Uterus (tissue), 2 donors: ENCODE results near the gene SRXN1.

ENCODE experiments used
- POLR2A ChIP-seq, 2 donors: fragments of 450-650 bp; IDR thresholded peaks; one replicate each; pipeline ENCODE4 v1.6.1; 2016; ENCODE audit warnings: antibody characterized with exemption in 2 of 2, mild to moderate bottlenecking in 1 of 2, moderate library complexity in 1 of 2
- TF ChIP-seq, protein P1 (sequence below), 4 experiments: fragments of 200-600 bp in 2 of 4; fragments of 450-650 bp in 2 of 4; sonication (generic) in 2 of 4; IDR thresholded peaks; one replicate each; pipeline ENCODE4 v1.5.1; 2016 to 2019; ENCODE audit warnings: antibody characterized with exemption in 4 of 4, mild to moderate bottlenecking in 2 of 4, moderate library complexity in 1 of 4

DNA sequence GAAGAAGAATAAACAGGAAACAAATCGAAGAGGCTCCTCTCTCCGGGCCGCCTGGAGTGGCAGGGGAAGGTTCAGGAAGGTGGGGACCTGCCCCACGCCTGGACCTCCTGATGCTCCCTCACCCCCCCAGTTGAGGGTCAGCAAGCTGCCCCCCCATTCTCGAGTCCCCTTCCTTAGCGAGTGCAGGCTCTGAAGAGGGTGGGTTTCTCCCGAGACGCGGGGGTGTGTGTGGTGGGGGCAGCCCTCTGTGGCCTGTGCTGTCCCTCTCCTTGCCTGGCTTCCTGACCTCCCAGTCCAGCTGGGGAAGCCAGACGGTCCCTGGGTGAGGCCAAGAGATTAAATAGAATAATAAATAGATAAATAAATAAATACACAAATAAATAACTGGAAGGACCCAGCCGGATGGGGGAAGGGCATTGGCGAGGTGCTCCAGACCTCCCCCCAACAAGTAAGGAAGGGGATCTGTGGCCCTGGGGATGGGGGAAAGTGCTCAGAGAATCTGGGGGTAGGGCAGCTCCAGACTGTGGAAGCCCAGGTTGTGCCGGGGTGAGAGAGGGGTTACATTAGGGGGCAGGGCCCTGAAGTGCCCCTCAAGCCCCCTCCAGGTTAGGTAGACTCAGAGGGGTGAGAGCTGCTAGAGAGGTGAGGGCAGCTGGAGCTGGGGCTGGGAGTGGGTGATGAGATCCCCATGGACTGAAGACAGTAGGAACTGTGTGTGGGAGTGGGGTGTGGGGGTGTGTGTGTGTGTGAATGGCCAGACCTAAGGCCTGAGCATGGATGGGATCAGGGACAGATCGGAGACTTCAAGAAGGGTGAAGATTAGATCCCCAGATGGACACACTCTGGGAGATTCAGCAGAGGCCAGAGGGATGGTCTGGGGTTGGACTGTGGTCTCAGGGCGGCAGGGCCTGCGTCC is 9.5 kb upstream of the SRXN1 start:
- TF ChIP-seq, protein P1, sequence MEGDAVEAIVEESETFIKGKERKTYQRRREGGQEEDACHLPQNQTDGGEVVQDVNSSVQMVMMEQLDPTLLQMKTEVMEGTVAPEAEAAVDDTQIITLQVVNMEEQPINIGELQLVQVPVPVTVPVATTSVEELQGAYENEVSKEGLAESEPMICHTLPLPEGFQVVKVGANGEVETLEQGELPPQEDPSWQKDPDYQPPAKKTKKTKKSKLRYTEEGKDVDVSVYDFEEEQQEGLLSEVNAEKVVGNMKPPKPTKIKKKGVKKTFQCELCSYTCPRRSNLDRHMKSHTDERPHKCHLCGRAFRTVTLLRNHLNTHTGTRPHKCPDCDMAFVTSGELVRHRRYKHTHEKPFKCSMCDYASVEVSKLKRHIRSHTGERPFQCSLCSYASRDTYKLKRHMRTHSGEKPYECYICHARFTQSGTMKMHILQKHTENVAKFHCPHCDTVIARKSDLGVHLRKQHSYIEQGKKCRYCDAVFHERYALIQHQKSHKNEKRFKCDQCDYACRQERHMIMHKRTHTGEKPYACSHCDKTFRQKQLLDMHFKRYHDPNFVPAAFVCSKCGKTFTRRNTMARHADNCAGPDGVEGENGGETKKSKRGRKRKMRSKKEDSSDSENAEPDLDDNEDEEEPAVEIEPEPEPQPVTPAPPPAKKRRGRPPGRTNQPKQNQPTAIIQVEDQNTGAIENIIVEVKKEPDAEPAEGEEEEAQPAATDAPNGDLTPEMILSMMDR (IDR thresholded peaks at IDR 0.05) = no peak
- TF ChIP-seq POLR2A (IDR thresholded peaks at IDR 0.05) = no peak
